AG04450 (cell line): ENCODE results near the gene IMMP2L. TPM values are rescaled to one million over a fixed set of nuclear protein-coding genes. Genes with fewer than 3 reads are reported as not detected.

Experiments used
- CTCF ChIA-PET: fragments of 300-600, 350-600 bp; formaldehyde crosslinking; extraction: SDS; loops from one replicate; lab custom pipeline; 2022; ENCODE audit warnings: antibody characterized with exemption, inconsistent platforms; lab: Charles Lee
- POLR2A ChIA-PET: fragments of 350-600 bp; formaldehyde crosslinking; extraction: SDS; loops from one replicate; lab custom pipeline; 2021; ENCODE audit warnings: antibody characterized with exemption, inconsistent platforms; lab: Yijun Ruan, JAX
- DNase-seq: peaks from one replicate; pipeline ENCODE4 v3.0.0-alpha.2; 2011; ENCODE audit warnings: low read depth, low spot score
- H3K27ac ChIP-seq: one replicate; pipeline ENCODE4 v1.5.1; 2012; ENCODE audit warnings: low read depth, low read length, control low read depth
- H3K27me3 ChIP-seq: one replicate; pipeline ENCODE4 v1.6.0; 2012; ENCODE audit warnings: low read length; ENCODE audit not compliant: control insufficient read depth, insufficient read depth
- H3K4me3 ChIP-seq: 2 replicates; pipeline ENCODE4 v1.5.1; 2011; ENCODE audit warnings: mild to moderate bottlenecking, low read depth, low read length, control low read depth
- H3K9me3 ChIP-seq: 2 replicates; pipeline ENCODE4 v1.5.1; 2012; ENCODE audit warnings: low read length; ENCODE audit not compliant: control insufficient read depth, insufficient read depth
- polyA plus RNA-seq: library from polyadenylated mRNA; depleted of rRNA; stranded (reverse); fragments of >200 nt; gene quantifications from 2 replicates; pipeline ENCODE4 v1.2.3, GENCODE V29; 2011
- TF ChIP-seq, protein P1 (sequence below): IDR thresholded peaks from 2 replicates; pipeline ENCODE4 v1.5.1; 2011; ENCODE audit warnings: low read depth, low read length, control low read depth, inconsistent platforms

The IMMP2L gene
- polyA plus RNA-seq, 1 experiment, result 8.0 TPM

- ChIA-PET CTCF (no interaction called here), POLR2A (no interaction called here)
- TF ChIP-seq, protein P1, sequence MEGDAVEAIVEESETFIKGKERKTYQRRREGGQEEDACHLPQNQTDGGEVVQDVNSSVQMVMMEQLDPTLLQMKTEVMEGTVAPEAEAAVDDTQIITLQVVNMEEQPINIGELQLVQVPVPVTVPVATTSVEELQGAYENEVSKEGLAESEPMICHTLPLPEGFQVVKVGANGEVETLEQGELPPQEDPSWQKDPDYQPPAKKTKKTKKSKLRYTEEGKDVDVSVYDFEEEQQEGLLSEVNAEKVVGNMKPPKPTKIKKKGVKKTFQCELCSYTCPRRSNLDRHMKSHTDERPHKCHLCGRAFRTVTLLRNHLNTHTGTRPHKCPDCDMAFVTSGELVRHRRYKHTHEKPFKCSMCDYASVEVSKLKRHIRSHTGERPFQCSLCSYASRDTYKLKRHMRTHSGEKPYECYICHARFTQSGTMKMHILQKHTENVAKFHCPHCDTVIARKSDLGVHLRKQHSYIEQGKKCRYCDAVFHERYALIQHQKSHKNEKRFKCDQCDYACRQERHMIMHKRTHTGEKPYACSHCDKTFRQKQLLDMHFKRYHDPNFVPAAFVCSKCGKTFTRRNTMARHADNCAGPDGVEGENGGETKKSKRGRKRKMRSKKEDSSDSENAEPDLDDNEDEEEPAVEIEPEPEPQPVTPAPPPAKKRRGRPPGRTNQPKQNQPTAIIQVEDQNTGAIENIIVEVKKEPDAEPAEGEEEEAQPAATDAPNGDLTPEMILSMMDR, result no peak
- no peaks in the 10 kb centered on the region for H3K27me3 ChIP-seq
- no peaks in the 10 kb centered on the region for H3K9me3 ChIP-seq
- no peak overlapping the region for H3K4me3 ChIP-seq
- H3K27ac ChIP-seq, result no peak overlapping the region
- no peak for DNase-seq
Observed at GRCh38 chr7:111408724-111409123, 153.6 kb downstream of the IMMP2L start.

DNA sequence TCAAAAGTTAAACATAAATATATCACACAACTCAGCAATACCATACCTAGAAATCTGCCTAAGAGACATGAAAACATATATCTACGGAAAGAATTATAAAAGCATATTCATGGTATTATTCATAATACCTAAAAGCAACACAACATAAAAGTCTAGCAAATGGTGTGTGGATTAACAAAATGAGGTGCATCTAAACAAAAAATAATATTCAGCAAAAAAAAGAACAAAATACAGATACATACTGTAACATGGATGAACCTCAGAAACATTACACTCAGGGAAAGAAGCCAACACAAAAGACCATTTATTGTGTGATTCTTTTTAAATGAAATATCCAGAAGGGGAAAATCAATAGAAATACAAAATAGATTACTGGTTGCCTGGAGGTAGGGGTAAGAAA, 155.0 kb downstream of the IMMP2L start:
- no peaks in the 10 kb centered on the region for H3K27me3 ChIP-seq
- DNase-seq, result no peak
- no peak overlapping the region for H3K4me3 ChIP-seq
- no peaks in the 10 kb centered on the region for H3K9me3 ChIP-seq
- ChIA-PET POLR2A (no interaction called here), CTCF (no interaction called here)
- no peak overlapping the region for H3K27ac ChIP-seq
- TF ChIP-seq, protein P1, result no peak

DNA sequence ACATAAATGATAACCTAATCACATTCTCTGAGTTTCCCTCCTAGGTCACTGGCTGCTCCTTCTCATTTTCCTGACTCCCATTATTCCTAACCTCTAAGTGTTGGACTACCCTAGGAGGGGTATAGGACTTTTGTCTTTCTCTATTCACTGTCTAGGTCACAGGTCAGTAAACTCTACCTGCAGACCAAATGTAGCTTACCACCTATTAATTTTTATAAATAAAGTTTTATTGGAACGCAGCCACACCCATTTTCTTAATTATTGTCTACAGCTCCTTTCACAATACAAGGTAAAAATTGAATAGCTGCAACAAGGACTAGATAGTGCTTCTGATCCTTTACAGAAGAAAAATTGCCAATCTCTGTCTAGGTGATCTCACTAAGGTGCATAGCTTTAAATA, 156.7 kb downstream of the IMMP2L start:
- CTCF ChIA-PET, result no interaction called here
- Histone ChIP-seq H3K27me3 (no peaks in the 10 kb centered on the region), H3K9me3 (no peaks in the 10 kb centered on the region), H3K4me3 (no peak overlapping the region), H3K27ac (no peak overlapping the region)
- DNase-seq, result no peak
- POLR2A ChIA-PET, result no interaction called here
- TF ChIP-seq, protein P1, result no peak

GRCh38 chr7:111401516-111401915, 160.8 kb downstream of the IMMP2L start:
- TF ChIP-seq, protein P1, result no peak
- no peak for DNase-seq
- Histone ChIP-seq H3K27ac (no peak overlapping the region), H3K9me3 (no peaks in the 10 kb centered on the region), H3K27me3 (no peaks in the 10 kb centered on the region), H3K4me3 (no peak overlapping the region)
- ChIA-PET CTCF (no interaction called here), POLR2A (no interaction called here)

DNA sequence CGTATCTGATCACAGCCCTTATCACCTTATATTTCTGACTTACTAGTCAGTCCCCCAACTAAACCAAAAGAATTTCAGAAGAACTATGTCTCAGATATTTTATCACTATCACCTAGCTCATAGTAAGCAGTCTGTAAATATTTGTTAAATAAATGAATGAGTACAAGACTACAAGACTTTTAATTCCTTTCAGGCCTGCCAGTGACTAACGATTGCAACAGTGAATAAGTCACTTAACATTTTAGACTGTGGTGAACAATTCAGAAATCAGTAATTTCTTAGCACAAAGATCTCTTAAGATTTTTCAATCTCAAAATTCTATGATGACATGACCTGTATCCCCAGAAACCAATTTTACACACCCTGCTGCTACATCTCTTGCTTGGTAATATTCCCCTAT, 162.2 kb downstream of the IMMP2L start:
- no peak overlapping the region for H3K27ac ChIP-seq
- DNase-seq, result no peak
- no peaks in the 10 kb centered on the region for H3K9me3 ChIP-seq
- TF ChIP-seq, protein P1, result no peak
- no peaks in the 10 kb centered on the region for H3K27me3 ChIP-seq
- CTCF ChIA-PET, result no interaction called here
- POLR2A ChIA-PET, result no interaction called here
- no peak overlapping the region for H3K4me3 ChIP-seq
